A172 (cell line): ENCODE data around the gene TRIM29. TPM values are rescaled to one million over a fixed set of nuclear protein-coding genes. Genes with fewer than 3 reads are reported as not detected.

Experiments
- DNase-seq: peaks from one replicate; pipeline ENCODE4 v3.0.0-alpha.2; 2015; ENCODE audit warnings: low spot score
- total RNA-seq: library from RNA; depleted of rRNA; stranded (reverse); fragments of >200 nt; shearing (Covaris generic); gene quantifications from 2 replicates; pipeline ENCODE4 v1.2.3, GENCODE V29; 2014

The TRIM29 gene
- total RNA-seq, 1 experiment from 2014 or later: 3.0 TPM

- no peak for DNase-seq
These were observed 40.1 kb downstream of the TRIM29 start for GRCh38 chr11:120097721-120098385.

GRCh38 chr11:120096369-120097191, 41.3 kb downstream of the TRIM29 start:
- DNase-seq: no peak

GRCh38 chr11:120095516-120095915, 42.4 kb downstream of the TRIM29 start:
- DNase-seq: no peak

- no peak for DNase-seq
These were observed 46.2 kb downstream of the TRIM29 start for GRCh38 chr11:120091701-120092100.

GRCh38 chr11:120091121-120091520, 46.8 kb downstream of the TRIM29 start:
- no peak for DNase-seq

- no peak for DNase-seq
These were observed 47.5 kb downstream of the TRIM29 start for GRCh38 chr11:120090411-120090810.

GRCh38 chr11:120089036-120090001, 48.6 kb downstream of the TRIM29 start:
- DNase-seq: no peak

- no peak for DNase-seq
These were observed 49.9 kb downstream of the TRIM29 start for GRCh38 chr11:120088056-120088455.

- no peak for DNase-seq
These were observed 51.3 kb downstream of the TRIM29 start for GRCh38 chr11:120086651-120087050.

GRCh38 chr11:120079750-120080610, 57.9 kb downstream of the TRIM29 start:
- no peak for DNase-seq

GRCh38 chr11:120078397-120078796, 59.5 kb downstream of the TRIM29 start:
- no peak for DNase-seq

- DNase-seq: no peak
These were observed 63.8 kb downstream of the TRIM29 start for GRCh38 chr11:120074076-120074475.

GRCh38 chr11:120073196-120073595, 64.7 kb downstream of the TRIM29 start:
- DNase-seq: no peak

GRCh38 chr11:120068114-120068573, 69.8 kb downstream of the TRIM29 start:
- peak; percentile 83 for DNase-seq

GRCh38 chr11:120067438-120068113, 70.3 kb downstream of the TRIM29 start:
- no peak for DNase-seq

- DNase-seq: no peak
These were observed 71.0 kb downstream of the TRIM29 start for GRCh38 chr11:120066738-120067437.

GRCh38 chr11:120065876-120066275, 72.0 kb downstream of the TRIM29 start:
- no peak for DNase-seq

GRCh38 chr11:120065176-120065575, 72.7 kb downstream of the TRIM29 start:
- no peak for DNase-seq

- DNase-seq: no peak
These were observed 73.6 kb downstream of the TRIM29 start for GRCh38 chr11:120064341-120064740.
